ENCODE measurements around the gene MITF. TPM values are rescaled to one million over a fixed set of nuclear protein-coding genes. Genes with fewer than 3 reads are reported as not detected.

MITF gene
- total RNA-seq, 1 experiment from 2014 or later: 4.3 TPM

GRCh38 chr3:69781593-69781992 is 42.3 kb downstream of the MITF start:
- Mint-ChIP-seq H3K4me3 (ENCODE audit: unreplicated experiment) (no peak overlapping the region), H3K36me3 (ENCODE audit: insufficient read depth, unreplicated experiment) (no peaks in the 10 kb centered on the region), H3K27ac (ENCODE audit: unreplicated experiment) (no peak overlapping the region), H3K4me1 (ENCODE audit: low read depth, unreplicated experiment) (peaks cover 12% of the 10 kb centered on the region), H3K9me3 (ENCODE audit: unreplicated experiment) (no peaks in the 10 kb centered on the region), H3K27me3 (ENCODE audit: insufficient read depth, unreplicated experiment) (no peaks in the 10 kb centered on the region)
- Histone ChIP-seq H3K4me3 (ENCODE audit: low read depth, low read length) (no peak overlapping the region), H3K36me3 (ENCODE audit: control insufficient read depth, insufficient read depth, low read length) (no peaks in the 10 kb centered on the region), H3K27me3 (replicated peaks; ENCODE audit: control insufficient read depth, insufficient read depth, low read length) (no peaks in the 10 kb centered on the region; the same call in 1 of the 2 replicates), H3K9me3 (no peaks in the 10 kb centered on the region), H3K4me1 (peaks cover 17% of the 10 kb centered on the region)
- intact Hi-C loops (cut with micrococcal nuclease; ENCODE audit: unreplicated experiment): loop anchor here (10.0 kb wide), 1 partner anchor 47 kb away; the partner anchor contains the start of gene MITF
- TF ChIP-seq CTCF (IDR thresholded peaks at IDR 0.05; ENCODE audit: insufficient read depth in 1 of 2, low read depth in 1 of 2, low read length in 1 of 2, severe bottlenecking in 1 of 2, unreplicated experiment in 1 of 2): no peak
- POLR2A ChIA-PET: no interaction called here
- DNase-seq: no peak
- no TSS peak for BruUV-seq (replicated peaks)
- CTCF ChIA-PET: no interaction called here

- DNase-seq: no peak
- Histone ChIP-seq H3K4me1 (peaks cover 24% of the 10 kb centered on the region), H3K4me3 (ENCODE audit: low read depth, low read length) (no peak overlapping the region), H3K27me3 (replicated peaks; ENCODE audit: control insufficient read depth, insufficient read depth, low read length) (no peaks in the 10 kb centered on the region), H3K9me3 (no peaks in the 10 kb centered on the region), H3K36me3 (ENCODE audit: control insufficient read depth, insufficient read depth, low read length) (no peaks in the 10 kb centered on the region)
- ChIA-PET CTCF (no interaction called here), POLR2A (no interaction called here)
- H3K4me1 Mint-ChIP-seq (ENCODE audit: low read depth, unreplicated experiment): peaks cover 14% of the 10 kb centered on the region
- H3K27me3 Mint-ChIP-seq (ENCODE audit: insufficient read depth, unreplicated experiment): no peaks in the 10 kb centered on the region
- H3K4me3 Mint-ChIP-seq (ENCODE audit: unreplicated experiment): no peak overlapping the region
- H3K36me3 Mint-ChIP-seq (ENCODE audit: insufficient read depth, unreplicated experiment): no peaks in the 10 kb centered on the region
- no TSS peak for BruUV-seq (replicated peaks)
- no peak overlapping the region for H3K27ac Mint-ChIP-seq (ENCODE audit: unreplicated experiment)
- no peaks in the 10 kb centered on the region for H3K9me3 Mint-ChIP-seq (ENCODE audit: unreplicated experiment)
- intact Hi-C loops (cut with micrococcal nuclease; ENCODE audit: unreplicated experiment): loop anchor here (10.0 kb wide), 1 partner anchor 50 kb away; the partner anchor contains the start of gene MITF
- no peak for TF ChIP-seq CTCF (IDR thresholded peaks at IDR 0.05; ENCODE audit: insufficient read depth in 1 of 2, low read depth in 1 of 2, low read length in 1 of 2, severe bottlenecking in 1 of 2, unreplicated experiment in 1 of 2)
These were observed 45.8 kb downstream of the MITF start for GRCh38 chr3:69784954-69785514.

- no TSS peak for BruUV-seq (replicated peaks)
- Histone ChIP-seq H3K9me3 (no peaks in the 10 kb centered on the region), H3K36me3 (ENCODE audit: control insufficient read depth, insufficient read depth, low read length) (no peaks in the 10 kb centered on the region), H3K27me3 (replicated peaks; ENCODE audit: control insufficient read depth, insufficient read depth, low read length) (no peaks in the 10 kb centered on the region), H3K4me1 (peaks cover 24% of the 10 kb centered on the region), H3K4me3 (ENCODE audit: low read depth, low read length) (no peak overlapping the region)
- ChIA-PET POLR2A (no interaction called here), CTCF (no interaction called here)
- Mint-ChIP-seq H3K36me3 (ENCODE audit: insufficient read depth, unreplicated experiment) (no peaks in the 10 kb centered on the region), H3K27ac (ENCODE audit: unreplicated experiment) (no peak overlapping the region), H3K4me3 (ENCODE audit: unreplicated experiment) (no peak overlapping the region), H3K4me1 (ENCODE audit: low read depth, unreplicated experiment) (peaks cover 14% of the 10 kb centered on the region), H3K27me3 (ENCODE audit: insufficient read depth, unreplicated experiment) (no peaks in the 10 kb centered on the region), H3K9me3 (ENCODE audit: unreplicated experiment) (no peaks in the 10 kb centered on the region)
- intact Hi-C loops (cut with micrococcal nuclease; ENCODE audit: unreplicated experiment): loop anchor here (10.0 kb wide), 1 partner anchor 51 kb away; the partner anchor contains the start of gene MITF
- no peak for DNase-seq
- TF ChIP-seq CTCF (IDR thresholded peaks at IDR 0.05; ENCODE audit: insufficient read depth in 1 of 2, low read depth in 1 of 2, low read length in 1 of 2, severe bottlenecking in 1 of 2, unreplicated experiment in 1 of 2): no peak
These were observed 46.6 kb downstream of the MITF start for GRCh38 chr3:69785769-69786320.

Data from Caco-2 (cell line).